ENCODE results near the gene UQCRC1.

The UQCRC1 gene

GRCh38 chr3:48633256-48633655 is 23.8 kb upstream of the UQCRC1 start:
- no peak for DNase-seq

GRCh38 chr3:48631516-48632448 is 22.3 kb upstream of the UQCRC1 start:
- DNase-seq = no peak

- DNase-seq = no peak
These were observed 21.4 kb upstream of the UQCRC1 start for GRCh38 chr3:48630833-48631232.

GRCh38 chr3:48630407-48630806 is 21.0 kb upstream of the UQCRC1 start:
- DNase-seq = no peak

GRCh38 chr3:48629894-48630293 is 20.4 kb upstream of the UQCRC1 start:
- no peak for DNase-seq

- DNase-seq = no peak
These were observed 19.0 kb upstream of the UQCRC1 start for GRCh38 chr3:48628277-48629017.

GRCh38 chr3:48625600-48625999 is 16.2 kb upstream of the UQCRC1 start:
- DNase-seq = no peak

GRCh38 chr3:48624767-48625166 is 15.3 kb upstream of the UQCRC1 start:
- no peak for DNase-seq

- peak; percentile 81 for DNase-seq
These were observed 14.6 kb upstream of the UQCRC1 start for GRCh38 chr3:48623851-48624547.

GRCh38 chr3:48621461-48621869 is 12.0 kb upstream of the UQCRC1 start, which contains the start of gene TMEM89:
Gene TMEM89, minus strand, starts transcription at chr3:48621769. Its CDS starts 13 bp downstream, at chr3:48621756.
- DNase-seq = no peak

- no peak for DNase-seq
These were observed 10.4 kb upstream of the UQCRC1 start for GRCh38 chr3:48619541-48620524.

- DNase-seq = no peak
These were observed 8.1 kb upstream of the UQCRC1 start for GRCh38 chr3:48617559-48617958.

- DNase-seq = no peak
These were observed 4.6 kb upstream of the UQCRC1 start for GRCh38 chr3:48614044-48614443.

GRCh38 chr3:48612309-48612708 is 2.9 kb upstream of the UQCRC1 start:
- DNase-seq = no peak

GRCh38 chr3:48607519-48607918 is 1.9 kb downstream of the UQCRC1 start:
- DNase-seq = no peak

GRCh38 chr3:48601622-48601994 is 7.8 kb downstream of the UQCRC1 start:
- DNase-seq = no peak

GRCh38 chr3:48600711-48601621 is 8.5 kb downstream of the UQCRC1 start:
- no peak for DNase-seq

GRCh38 chr3:48599509-48600285 is 9.7 kb downstream of the UQCRC1 start:
- no peak for DNase-seq

GRCh38 chr3:48599077-48599501 is 10.4 kb downstream of the UQCRC1 start:
- peak; percentile 70 for DNase-seq
